Keratinocyte (primary cell): Measurements from ENCODE around the gene TTBK1. TPM values are rescaled to one million over a fixed set of nuclear protein-coding genes. Genes with fewer than 3 reads are reported as not detected.
A peak's percentile ranks its signal among the peaks of the same experiment; 100 is the strongest.

Source experiments
- DNase-seq: peaks from one replicate; pipeline ENCODE4 v3.0.0-alpha.2; 2011; ENCODE audit warnings: low read depth, missing footprints, low spot score
- FAIRE-seq: peaks from 2 replicates; lab custom pipeline; 2011; peaks lifted over from hg19 to GRCh38; lab: Jason Lieb, UNC
- H2AFZ ChIP-seq: 2 replicates; pipeline ENCODE4 v1.6.0; 2012; ENCODE audit warnings: low read length, control low read depth, inconsistent platforms; ENCODE audit not compliant: control insufficient read depth
- H3K27ac ChIP-seq: 2 replicates; pipeline ENCODE4 v1.5.1; 2011; ENCODE audit warnings: low read length; ENCODE audit not compliant: control insufficient read depth, insufficient read depth
- H3K27me3 ChIP-seq: 3 replicates; pipeline ENCODE4 v1.6.0; 2011; ENCODE audit warnings: low read length; ENCODE audit not compliant: control insufficient read depth, insufficient read depth; ENCODE audit errors: extremely low read depth
- H3K36me3 ChIP-seq, 2 experiments: 2 replicates in 1 of 2; 3 replicates in 1 of 2; pipeline ENCODE4 v1.5.1; 2011; ENCODE audit warnings: low read length in 2 of 2, mild to moderate bottlenecking in 1 of 2; ENCODE audit not compliant: control insufficient read depth in 2 of 2, insufficient read depth in 2 of 2; ENCODE audit errors: extremely low read depth in 1 of 2
- H3K4me1 ChIP-seq: 3 replicates; pipeline ENCODE4 v1.5.1; 2011; ENCODE audit warnings: low read length; ENCODE audit not compliant: control insufficient read depth, insufficient read depth; ENCODE audit errors: extremely low read depth
- H3K4me2 ChIP-seq: 3 replicates; pipeline ENCODE4 v1.6.0; 2011; ENCODE audit warnings: low read depth, low read length; ENCODE audit not compliant: control insufficient read depth, insufficient read depth; ENCODE audit errors: extremely low read depth
- H3K4me3 ChIP-seq, 3 experiments: fragments of 200-600 bp in 1 of 3; sonication (generic) in 1 of 3; 2 replicates in 2 of 3; 3 replicates in 1 of 3; pipeline ENCODE4 v1.5.1; 2011 to 2016; ENCODE audit warnings: low read length in 3 of 3, mild to moderate bottlenecking in 3 of 3, control low read depth in 2 of 3, inconsistent platforms in 1 of 3, low read depth in 1 of 3, mixed read lengths in 1 of 3, mixed run types in 1 of 3, moderate library complexity in 1 of 3; ENCODE audit not compliant: control insufficient read depth in 2 of 3, insufficient read depth in 2 of 3; ENCODE audit errors: extremely low read depth in 1 of 3
- H3K79me2 ChIP-seq: 2 replicates; pipeline ENCODE4 v1.6.0; 2012; ENCODE audit warnings: low read length; ENCODE audit not compliant: control insufficient read depth, insufficient read depth
- H3K9ac ChIP-seq: 3 replicates; pipeline ENCODE4 v1.6.0; 2011; ENCODE audit warnings: low read length; ENCODE audit not compliant: control insufficient read depth, insufficient read depth; ENCODE audit errors: extremely low read depth
- H3K9me1 ChIP-seq: 3 replicates; pipeline ENCODE4 v1.6.0; 2011; ENCODE audit warnings: low read length; ENCODE audit not compliant: control insufficient read depth, insufficient read depth; ENCODE audit errors: extremely low read depth
- H3K9me3 ChIP-seq: 2 replicates; pipeline ENCODE4 v1.5.1; 2012; ENCODE audit warnings: low read depth, low read length; ENCODE audit not compliant: control insufficient read depth
- H4K20me1 ChIP-seq: 3 replicates; pipeline ENCODE4 v1.6.0; 2011; ENCODE audit warnings: low read length; ENCODE audit not compliant: control insufficient read depth, insufficient read depth; ENCODE audit errors: extremely low read depth
- EZH2 ChIP-seq: IDR thresholded peaks from one replicate; pipeline ENCODE4 v1.6.1; 2012; ENCODE audit warnings: inconsistent platforms, mild to moderate bottlenecking, low read length, moderate library complexity
- dilution Hi-C: fragments of 300-500 bp; cut with MboI; formaldehyde crosslinking; loops from one replicate; pipeline ENCODE4 v1.7.0; 2020; ENCODE audit warnings: low sequenced_read_pairs; ENCODE audit not compliant: extremely low pct_ligation_motif_present
- polyA plus RNA-seq, 5 experiments: library from polyadenylated mRNA; depleted of rRNA in 3 of 5; stranded (reverse) in 3 of 5; stranded (forward) in 1 of 5; unstranded in 1 of 5; fragments of >200 nt; gene quantifications; 1 replicate in 1 of 5; 2 replicates in 3 of 5; 3 replicates in 1 of 5; pipeline versions ENCODE4 v1.2.1 to v1.2.3, GENCODE V29; 2011 to 2012; ENCODE audit warnings: missing spikeins in 2 of 5, low read depth in 1 of 5, low replicate concordance in 1 of 5
- TF ChIP-seq, protein P1 (sequence below), 3 experiments: IDR thresholded peaks in 1 of 3; conservative IDR thresholded peaks in 1 of 3; optimal IDR thresholded peaks in 1 of 3; 2 replicates in 2 of 3; 3 replicates in 1 of 3; pipeline versions ENCODE3 to v1.5.1; 2011; ENCODE audit warnings: low read length in 3 of 3, mild to moderate bottlenecking in 3 of 3, moderate library complexity in 2 of 3, control low read depth in 1 of 3, inconsistent platforms in 1 of 3; ENCODE audit not compliant: insufficient read depth in 2 of 3; ENCODE audit errors: extremely low read depth in 1 of 3

Gene TTBK1
- polyA plus RNA-seq, 1 donor (not counting 4 experiments of a cell fraction or from before 2014, with no cell fraction given): not detected

DNA sequence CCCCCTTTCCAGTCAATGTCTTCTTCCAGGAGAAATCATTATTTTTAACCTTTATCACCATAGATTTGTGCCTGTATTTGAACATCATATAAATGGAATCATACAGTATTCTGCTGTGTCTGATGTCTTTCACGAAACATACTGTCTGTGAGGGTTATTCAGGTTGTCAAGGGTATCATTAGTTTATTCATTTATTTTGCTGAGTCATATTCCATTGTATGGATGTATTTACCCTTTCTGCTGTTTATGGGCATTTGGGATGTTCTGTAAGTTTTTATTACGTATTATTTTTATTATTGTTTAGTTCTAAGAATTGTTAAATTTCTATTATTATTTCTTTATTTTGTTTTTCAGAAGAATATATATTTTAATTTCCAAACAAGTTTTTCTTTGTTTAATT, 36.0 kb upstream of the TTBK1 start:
- Histone ChIP-seq H3K4me2 (no peak overlapping the region), H3K79me2 (no peaks in the 10 kb centered on the region), H3K4me3 (no peak overlapping the region), H2AFZ (no peak overlapping the region), H3K27ac (no peak overlapping the region), H3K4me1 (no peaks in the 10 kb centered on the region), H4K20me1 (no peaks in the 10 kb centered on the region), H3K27me3 (no peaks in the 10 kb centered on the region), H3K9me3 (no peaks in the 10 kb centered on the region), H3K9me1 (no peaks in the 10 kb centered on the region), H3K9ac (no peak overlapping the region), H3K36me3 (peaks cover 17 to 21% of the 10 kb centered on the region in 2 experiments)
- FAIRE-seq (no peak), DNase-seq (no peak)
- TF ChIP-seq, protein P1, sequence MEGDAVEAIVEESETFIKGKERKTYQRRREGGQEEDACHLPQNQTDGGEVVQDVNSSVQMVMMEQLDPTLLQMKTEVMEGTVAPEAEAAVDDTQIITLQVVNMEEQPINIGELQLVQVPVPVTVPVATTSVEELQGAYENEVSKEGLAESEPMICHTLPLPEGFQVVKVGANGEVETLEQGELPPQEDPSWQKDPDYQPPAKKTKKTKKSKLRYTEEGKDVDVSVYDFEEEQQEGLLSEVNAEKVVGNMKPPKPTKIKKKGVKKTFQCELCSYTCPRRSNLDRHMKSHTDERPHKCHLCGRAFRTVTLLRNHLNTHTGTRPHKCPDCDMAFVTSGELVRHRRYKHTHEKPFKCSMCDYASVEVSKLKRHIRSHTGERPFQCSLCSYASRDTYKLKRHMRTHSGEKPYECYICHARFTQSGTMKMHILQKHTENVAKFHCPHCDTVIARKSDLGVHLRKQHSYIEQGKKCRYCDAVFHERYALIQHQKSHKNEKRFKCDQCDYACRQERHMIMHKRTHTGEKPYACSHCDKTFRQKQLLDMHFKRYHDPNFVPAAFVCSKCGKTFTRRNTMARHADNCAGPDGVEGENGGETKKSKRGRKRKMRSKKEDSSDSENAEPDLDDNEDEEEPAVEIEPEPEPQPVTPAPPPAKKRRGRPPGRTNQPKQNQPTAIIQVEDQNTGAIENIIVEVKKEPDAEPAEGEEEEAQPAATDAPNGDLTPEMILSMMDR (optimal IDR thresholded peaks at IDR 0.05 in 1 of 3, IDR thresholded peaks at IDR 0.05 in 1 of 3, conservative IDR thresholded peaks at IDR 0.05 in 1 of 3; ENCODE audit: extremely low read depth in 1 of 3, insufficient read depth in 2 of 3, low read length in 3 of 3): no peak
- TF ChIP-seq EZH2: no peak
- dilution Hi-C loops: no loop called here

DNA sequence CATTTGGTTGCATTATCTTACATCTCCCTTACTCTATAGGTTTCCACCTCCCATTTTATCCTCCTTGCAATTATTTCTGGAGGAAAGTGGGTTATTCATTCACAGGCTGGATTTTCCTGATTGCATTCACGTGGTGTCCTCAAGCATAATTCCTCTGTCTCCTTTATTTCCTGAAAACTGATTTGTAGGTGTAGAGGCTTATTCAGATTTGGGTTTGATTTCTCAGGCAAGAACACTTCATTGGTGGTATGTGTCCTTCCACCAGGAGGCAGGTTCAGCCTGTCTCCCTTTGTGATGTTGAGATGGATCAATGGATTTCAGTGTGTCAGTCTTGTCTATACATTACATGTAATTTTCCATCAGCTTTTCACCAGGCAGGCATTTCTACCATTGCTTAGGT, 31.3 kb upstream of the TTBK1 start:
- no peak overlapping the region for H2AFZ ChIP-seq
- FAIRE-seq: no peak
- no peak overlapping the region for H3K4me3 ChIP-seq
- H3K9me1 ChIP-seq: no peaks in the 10 kb centered on the region
- H3K9me3 ChIP-seq: no peaks in the 10 kb centered on the region
- no peaks in the 10 kb centered on the region for H4K20me1 ChIP-seq
- TF ChIP-seq EZH2: no peak
- TF ChIP-seq, protein P1 (optimal IDR thresholded peaks at IDR 0.05 in 1 of 3, IDR thresholded peaks at IDR 0.05 in 1 of 3, conservative IDR thresholded peaks at IDR 0.05 in 1 of 3; ENCODE audit: extremely low read depth in 1 of 3, insufficient read depth in 2 of 3, low read length in 3 of 3): peak in 1 of 3 experiments; percentile 11
- H3K4me1 ChIP-seq: no peaks in the 10 kb centered on the region
- no peak overlapping the region for H3K4me2 ChIP-seq
- no peak overlapping the region for H3K9ac ChIP-seq
- peaks cover 9 to 15% of the 10 kb centered on the region in 2 experiments for H3K36me3 ChIP-seq
- no peak for DNase-seq
- no peaks in the 10 kb centered on the region for H3K79me2 ChIP-seq
- H3K27me3 ChIP-seq: no peaks in the 10 kb centered on the region
- dilution Hi-C loops: no loop called here
- H3K27ac ChIP-seq: no peak overlapping the region
